HG03060 (cell line): ENCODE results near the gene NOS1AP.

Experiments
- ATAC-seq: cut with Tn5 transposase; IDR thresholded peaks from one replicate; pipeline ENCODE4 v1.9.1; 2021; ENCODE audit warnings: low read depth, moderate number of reproducible peaks; ENCODE audit not compliant: unreplicated experiment

NOS1AP gene

GRCh38 chr1:162372159-162373071 lies 302.9 kb downstream of the NOS1AP start:
- ATAC-seq = no peak

- ATAC-seq = no peak
These were observed 303.6 kb downstream of the NOS1AP start for GRCh38 chr1:162373072-162373427.

GRCh38 chr1:162373541-162374260 lies 304.2 kb downstream of the NOS1AP start:
- no peak for ATAC-seq

DNA sequence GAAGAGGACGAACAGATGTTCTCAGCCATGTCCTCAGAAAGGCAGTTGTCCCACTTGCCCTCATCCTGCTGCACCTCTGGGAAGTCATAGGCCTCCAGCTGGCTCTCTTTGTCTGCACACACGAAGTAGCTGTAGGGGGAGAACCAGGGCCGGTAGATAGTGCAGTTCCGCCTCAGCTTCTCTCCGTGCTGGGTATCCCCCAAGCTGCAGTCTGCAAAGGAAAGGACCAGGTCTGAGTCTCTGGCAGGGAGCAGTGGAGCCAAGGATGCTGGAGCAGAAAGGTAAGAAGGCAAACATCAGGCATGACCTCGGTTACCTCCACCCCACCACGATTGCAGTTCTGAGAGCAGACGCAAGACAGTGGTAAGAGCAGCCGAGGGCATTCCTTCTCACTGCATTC lies 304.9 kb downstream of the NOS1AP start:
- no peak for ATAC-seq

DNA sequence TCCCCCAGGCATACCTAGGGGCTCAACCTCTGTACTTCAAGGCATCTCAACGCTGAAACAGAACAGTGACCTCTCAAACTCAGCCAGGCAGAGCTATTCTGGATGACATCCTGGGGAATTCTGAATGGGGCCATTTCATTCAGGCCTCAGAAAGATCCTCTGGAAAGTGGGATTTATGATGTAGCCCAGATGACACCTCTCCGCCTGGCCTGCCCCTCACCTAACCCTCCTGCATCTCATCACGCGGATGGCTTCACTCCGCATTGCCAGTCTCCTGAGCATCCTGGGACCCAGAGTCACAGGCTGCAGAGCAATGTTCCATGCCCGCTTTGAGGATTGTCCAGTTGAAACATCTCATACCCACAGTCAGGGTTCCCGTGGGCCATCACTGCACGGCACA lies 306.0 kb downstream of the NOS1AP start:
- no peak for ATAC-seq

DNA sequence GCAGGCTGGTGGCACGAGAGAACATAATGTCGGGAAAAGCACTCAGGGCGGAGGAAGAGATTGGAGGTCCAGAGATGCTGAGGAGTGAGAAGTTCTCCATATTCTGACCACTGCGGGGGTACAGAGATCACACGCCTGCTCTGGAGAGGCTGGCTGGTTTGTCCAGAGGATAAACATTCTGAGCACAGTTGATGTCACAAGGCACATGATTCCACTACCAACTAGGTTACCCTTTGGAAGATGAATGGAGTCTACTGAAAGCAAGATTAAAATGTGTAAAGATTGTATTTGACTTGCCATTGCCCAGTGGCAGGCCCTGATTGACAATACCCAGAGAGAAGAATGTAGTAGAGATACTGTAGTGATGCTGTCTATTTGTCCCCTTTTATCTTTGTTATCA lies 307.2 kb downstream of the NOS1AP start, which contains the start of gene SPATA46:
Gene SPATA46, minus strand, starts transcription at position 164 of the 400 bp plus-strand sequence. Its CDS starts 64 bp downstream, at position 100.
- no peak for ATAC-seq

- ATAC-seq = no peak
These were observed 310.8 kb downstream of the NOS1AP start for GRCh38 chr1:162380061-162380846.

- ATAC-seq = no peak
These were observed 311.9 kb downstream of the NOS1AP start, which contains the start of gene C1orf226 for GRCh38 chr1:162381383-162381782. Gene C1orf226 (plus strand): TSS chr1:162381728. CDS start chr1:162381902, 174 bp downstream.

- ATAC-seq = no peak
These were observed 312.7 kb downstream of the NOS1AP start for GRCh38 chr1:162381941-162382750.

GRCh38 chr1:162383091-162383490 lies 313.6 kb downstream of the NOS1AP start:
- ATAC-seq = no peak

DNA sequence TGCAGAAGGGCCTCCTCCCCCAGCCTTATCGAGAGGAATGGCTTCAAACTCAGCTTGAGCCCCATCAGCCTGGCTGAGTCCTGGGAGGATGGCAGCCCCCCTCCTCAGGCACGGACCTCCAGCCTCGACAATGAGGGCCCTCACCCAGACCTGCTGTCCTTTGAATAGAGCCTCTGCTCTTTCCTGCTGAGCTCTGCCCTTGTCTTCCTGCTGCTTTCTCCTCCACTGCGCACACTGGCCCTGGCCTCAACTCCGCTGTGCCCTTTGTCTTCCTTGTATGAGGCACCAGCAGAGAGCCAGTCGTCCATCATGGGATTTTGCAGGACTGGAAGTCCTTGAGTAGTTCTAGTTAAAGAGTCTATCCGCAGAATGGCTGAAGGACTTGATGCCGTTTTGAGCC lies 314.0 kb downstream of the NOS1AP start:
- ATAC-seq = no peak

DNA sequence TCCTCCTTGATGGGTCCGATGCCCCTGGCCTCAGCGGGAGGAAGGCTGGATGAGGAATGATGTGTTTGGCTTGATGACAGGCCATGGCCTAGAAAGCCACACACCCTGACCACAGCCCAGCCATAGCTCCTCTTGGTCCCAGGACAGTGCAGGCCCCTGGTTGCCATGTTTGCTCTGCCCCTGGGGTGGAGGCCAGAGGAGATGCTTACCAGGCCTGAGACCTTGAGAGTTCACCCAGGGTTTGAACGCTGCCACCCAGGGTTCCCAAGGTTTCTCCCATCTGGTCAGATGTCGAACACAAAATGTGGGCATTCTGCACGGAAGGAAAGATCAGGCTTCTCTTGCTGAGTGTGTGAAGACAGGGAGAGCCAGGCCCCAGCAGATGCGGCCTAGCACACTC lies 314.6 kb downstream of the NOS1AP start:
- no peak for ATAC-seq

GRCh38 chr1:162384601-162385279 lies 315.2 kb downstream of the NOS1AP start:
- no peak for ATAC-seq

GRCh38 chr1:162385280-162385623 lies 315.8 kb downstream of the NOS1AP start:
- no peak for ATAC-seq

GRCh38 chr1:162385702-162386101 lies 316.2 kb downstream of the NOS1AP start:
- ATAC-seq = no peak

DNA sequence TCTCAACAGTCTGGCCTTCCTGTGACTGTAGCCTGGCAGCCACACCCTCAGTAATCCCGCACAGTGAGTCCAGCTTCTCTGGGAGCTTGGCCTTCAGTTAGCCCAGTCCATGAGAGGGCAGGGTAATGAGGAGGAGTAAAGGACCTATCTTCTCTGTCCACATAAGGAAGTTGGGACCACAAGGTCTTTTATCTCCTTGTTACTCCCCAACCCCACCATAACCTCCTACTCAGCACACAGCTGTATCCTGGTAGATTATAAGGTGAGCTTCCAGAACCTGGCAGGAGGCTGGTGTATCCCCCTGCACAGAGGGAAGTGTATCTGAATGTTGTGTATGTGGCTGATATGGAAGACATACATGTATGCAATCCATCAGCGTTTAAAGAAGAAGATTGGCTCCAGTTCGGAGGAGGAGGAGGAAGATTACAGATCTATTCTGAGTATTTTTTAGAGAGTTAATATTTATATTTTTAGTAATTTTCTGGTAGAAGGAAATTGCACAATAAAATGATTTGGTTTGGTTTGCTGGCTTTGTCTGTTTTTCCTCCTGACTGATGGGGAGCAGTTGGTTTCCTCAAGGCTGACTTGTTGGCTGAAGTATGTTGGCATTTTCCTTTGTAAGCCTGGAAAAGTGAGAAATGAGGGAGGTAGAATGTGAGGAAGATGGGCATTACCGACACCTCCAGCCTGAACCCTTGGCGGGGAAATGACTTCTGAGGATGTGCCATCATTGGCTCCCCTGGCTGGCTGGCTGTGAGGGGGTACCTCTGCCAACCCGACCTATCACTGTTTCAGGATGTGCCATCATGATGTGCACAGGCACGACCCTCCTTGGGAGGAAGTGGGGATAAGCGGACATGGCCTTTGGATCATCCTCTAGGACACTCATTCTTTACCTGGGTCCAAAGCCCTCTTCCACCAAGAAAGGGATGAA lies 317.1 kb downstream of the NOS1AP start:
- ATAC-seq = no peak

DNA sequence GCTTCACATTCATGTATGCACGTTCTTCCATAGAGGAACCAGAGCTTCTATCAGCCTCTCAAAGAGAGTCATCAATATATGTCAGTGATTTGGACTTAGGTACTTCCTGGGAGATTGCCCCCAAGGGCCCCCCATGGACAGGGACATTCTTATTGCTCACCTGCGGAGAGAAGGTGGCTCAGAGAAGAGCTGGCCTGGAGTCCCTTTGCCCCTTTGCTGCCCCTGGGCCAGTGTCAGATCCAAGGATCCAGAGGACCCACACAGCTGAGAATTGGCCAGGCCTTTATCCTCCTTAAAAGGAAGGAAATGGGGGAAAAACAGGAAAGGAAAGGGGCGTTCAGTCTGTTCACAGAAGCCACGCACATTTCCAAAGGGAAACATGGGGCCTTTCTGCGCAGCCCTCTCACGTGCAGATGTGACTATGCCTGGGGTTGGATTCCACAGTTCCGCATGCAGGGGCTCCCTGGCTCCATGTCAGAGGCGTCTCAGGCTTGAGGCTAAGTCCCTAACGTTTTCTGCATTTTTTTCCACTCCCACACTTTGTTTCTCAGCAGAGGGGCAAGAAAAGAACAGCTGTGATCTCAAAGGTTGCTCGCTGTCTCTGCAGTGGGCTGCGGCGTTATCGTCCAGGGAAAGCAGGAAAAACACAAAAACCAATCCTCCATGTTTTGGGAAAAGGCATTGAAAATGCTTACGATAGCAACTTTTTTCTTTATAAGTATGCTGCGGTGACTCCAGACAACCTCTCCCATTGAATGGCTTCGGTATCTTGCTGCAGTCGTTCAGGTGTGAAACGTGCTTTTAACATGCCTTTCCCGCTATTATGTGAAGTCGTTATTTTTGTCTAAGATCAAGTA lies 318.0 kb downstream of the NOS1AP start:
- no peak for ATAC-seq
